Fibroblast of villous mesenchyme (primary cell): Measurements from ENCODE around the gene MYDGF. TPM values are rescaled to one million over a fixed set of nuclear protein-coding genes. Genes with fewer than 3 reads are reported as not detected.

Experiments used
- DNase-seq: peaks from one replicate; pipeline ENCODE4 v3.0.0-alpha.2; 2010; ENCODE audit warnings: low read depth
- H3K4me3 ChIP-seq: 2 replicates; pipeline ENCODE4 v1.5.1; 2011; ENCODE audit warnings: low read depth, mild to moderate bottlenecking, low read length
- CTCF ChIP-seq: IDR thresholded peaks from 2 replicates; pipeline ENCODE4 v1.5.1; 2012; ENCODE audit warnings: low read depth, mild to moderate bottlenecking, low read length; ENCODE audit not compliant: insufficient read depth
- total RNA-seq: library from RNA; depleted of rRNA; stranded (reverse); fragments of >200 nt; gene quantifications from 2 replicates; pipeline ENCODE4 v1.2.3, GENCODE V29; 2012

The MYDGF gene
- total RNA-seq, 1 donor = 179 TPM

- TF ChIP-seq CTCF = no peak
- H3K4me3 ChIP-seq = no peak overlapping the region
- peak; percentile 84 for DNase-seq
Observed at GRCh38 chr19:4707956-4708650, 38.0 kb upstream of the MYDGF start.

GRCh38 chr19:4707322-4707721 lies 37.2 kb upstream of the MYDGF start:
- DNase-seq = no peak
- no peak for TF ChIP-seq CTCF
- no peak overlapping the region for H3K4me3 ChIP-seq

- no peak overlapping the region for H3K4me3 ChIP-seq
- no peak for TF ChIP-seq CTCF
- no peak for DNase-seq
Observed at GRCh38 chr19:4705413-4706131, 35.4 kb upstream of the MYDGF start.

GRCh38 chr19:4704317-4704673 lies 34.2 kb upstream of the MYDGF start:
- DNase-seq = no peak
- no peak for TF ChIP-seq CTCF
- no peak overlapping the region for H3K4me3 ChIP-seq

GRCh38 chr19:4703671-4704316 lies 33.7 kb upstream of the MYDGF start:
- H3K4me3 ChIP-seq = no peak overlapping the region
- no peak for DNase-seq
- TF ChIP-seq CTCF = no peak

- TF ChIP-seq CTCF = no peak
- DNase-seq = no peak
- no peak overlapping the region for H3K4me3 ChIP-seq
Observed at GRCh38 chr19:4702764-4703163, 32.6 kb upstream of the MYDGF start.
